ELF-1 (cell line): Measurements from ENCODE around the gene RBM17.
A peak's percentile ranks its signal among the peaks of the same experiment; 100 is the strongest.
"Not testable (repeated sequence)": the region's sequence is repeated elsewhere in the genome, so short reads cannot be mapped to it uniquely, and the experiment has no call there.

Experiments
- DNase-seq: peaks from one replicate; pipeline ENCODE4 v3.0.0-alpha.2; 2016; ENCODE audit warnings: low read depth, low spot score

RBM17 gene

GRCh38 chr10:6056411-6057135 lies 32.3 kb upstream of the RBM17 start:
- peak; percentile 54 for DNase-seq

DNA sequence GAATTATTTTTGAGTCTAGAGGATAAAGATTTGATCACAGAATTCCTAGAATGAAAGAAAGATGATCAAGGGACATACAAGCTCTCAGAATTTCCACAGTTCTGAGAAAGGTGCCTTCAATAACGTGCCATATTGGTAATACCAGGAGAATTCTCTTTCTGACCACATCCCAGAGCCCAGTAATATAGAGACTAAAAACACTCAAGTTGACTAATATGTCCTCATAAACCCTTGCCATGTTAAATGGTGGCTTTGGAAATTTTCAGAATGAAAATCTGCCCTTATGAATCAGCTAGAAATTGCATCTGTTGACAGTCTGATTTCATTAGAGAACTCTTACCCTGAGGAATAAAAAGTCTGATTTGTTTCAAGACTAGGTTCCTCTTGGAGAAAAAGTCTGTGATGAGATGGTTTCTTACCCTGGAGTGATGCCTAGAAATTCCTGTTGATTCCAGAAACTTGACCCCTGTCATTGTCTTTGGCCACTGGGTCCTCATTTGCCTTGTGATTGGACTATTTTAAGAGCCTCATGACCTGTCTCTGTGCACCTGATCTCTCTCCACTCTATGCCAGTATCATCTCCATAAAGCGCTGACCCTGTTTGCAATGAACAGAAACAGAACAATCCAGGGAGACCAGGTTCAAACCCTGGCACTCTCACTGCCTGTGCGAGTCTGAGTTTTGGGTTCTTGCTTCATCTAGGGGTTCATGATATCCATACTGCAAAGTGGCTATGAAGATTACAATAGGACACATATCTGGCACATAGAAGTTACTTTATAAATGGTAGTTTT lies 30.0 kb upstream of the RBM17 start:
- DNase-seq: no peak

DNA sequence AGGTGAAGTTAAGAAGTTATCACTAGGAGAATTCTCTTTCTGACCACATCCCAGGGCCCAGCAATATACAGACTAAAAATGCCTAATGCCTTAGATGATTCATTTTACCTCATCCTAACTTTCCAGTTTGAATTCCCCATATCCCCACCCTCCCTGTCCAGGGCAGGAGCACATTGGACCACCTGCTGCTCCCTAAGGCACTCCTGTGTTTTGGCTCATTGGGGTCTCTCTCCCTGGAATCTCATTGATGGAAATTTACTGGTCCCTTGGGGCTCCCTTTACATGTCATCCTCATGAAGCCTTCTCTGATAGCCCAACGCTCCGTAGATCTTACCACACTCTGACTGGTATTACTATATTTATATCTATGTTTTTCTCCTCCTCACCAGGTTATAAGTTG lies 29.3 kb upstream of the RBM17 start:
- DNase-seq: no peak

- DNase-seq: no peak
Measured at GRCh38 chr10:6061056-6061455, 27.8 kb upstream of the RBM17 start.

- DNase-seq: no peak
Measured at GRCh38 chr10:6062101-6062771, 26.6 kb upstream of the RBM17 start, which contains the start of gene IL2RA. Gene IL2RA (minus strand): TSS chr10:6062367. CDS start chr10:6062151, 216 bp downstream.

DNA sequence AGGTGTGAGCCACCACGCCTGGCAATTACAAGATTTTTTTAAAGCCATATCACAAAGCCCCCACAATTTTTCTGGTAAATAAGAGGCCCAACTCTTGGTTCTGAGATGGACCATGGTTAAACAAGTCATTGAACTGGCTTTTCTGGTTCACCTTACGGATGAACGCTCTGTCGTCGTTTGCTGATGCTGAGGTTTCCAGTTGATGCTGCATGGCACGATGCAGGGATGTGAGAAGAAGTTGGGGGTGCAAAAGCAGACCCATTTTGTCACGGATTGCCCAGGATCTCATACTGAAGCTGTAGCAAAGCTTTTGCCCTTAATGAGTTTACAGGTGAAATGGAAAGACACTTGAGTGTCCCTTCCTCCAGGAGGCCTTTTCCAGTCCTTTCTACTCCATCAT lies 24.7 kb upstream of the RBM17 start:
- DNase-seq: no peak

- not testable (repeated sequence) for DNase-seq
Measured at GRCh38 chr10:6064726-6065125, 24.1 kb upstream of the RBM17 start.

GRCh38 chr10:6065406-6065805 lies 23.4 kb upstream of the RBM17 start:
- no peak for DNase-seq

- no peak for DNase-seq
Measured at GRCh38 chr10:6065835-6066234, 23.0 kb upstream of the RBM17 start.

DNA sequence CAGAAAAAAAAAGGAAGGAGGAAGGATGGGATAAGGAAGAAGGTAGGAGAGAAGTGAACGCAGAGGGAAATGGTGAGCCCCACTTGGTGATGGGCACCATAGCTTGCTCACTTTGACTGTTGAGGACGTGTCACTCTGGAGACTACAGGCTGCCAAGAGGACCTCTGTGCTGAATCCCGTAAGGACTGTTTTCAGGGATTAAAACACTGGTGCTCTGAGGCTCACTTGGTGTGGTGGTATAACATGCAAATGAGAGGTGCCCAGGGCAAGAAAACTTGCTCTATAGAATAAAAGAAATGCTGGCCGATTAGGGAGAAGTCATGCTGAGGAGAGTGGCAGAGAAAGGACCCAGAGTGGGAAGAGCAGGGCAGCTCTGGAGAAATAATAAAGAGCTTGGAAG lies 21.4 kb upstream of the RBM17 start:
- DNase-seq: no peak

- DNase-seq: no peak
Measured at GRCh38 chr10:6068006-6068405, 20.8 kb upstream of the RBM17 start.

DNA sequence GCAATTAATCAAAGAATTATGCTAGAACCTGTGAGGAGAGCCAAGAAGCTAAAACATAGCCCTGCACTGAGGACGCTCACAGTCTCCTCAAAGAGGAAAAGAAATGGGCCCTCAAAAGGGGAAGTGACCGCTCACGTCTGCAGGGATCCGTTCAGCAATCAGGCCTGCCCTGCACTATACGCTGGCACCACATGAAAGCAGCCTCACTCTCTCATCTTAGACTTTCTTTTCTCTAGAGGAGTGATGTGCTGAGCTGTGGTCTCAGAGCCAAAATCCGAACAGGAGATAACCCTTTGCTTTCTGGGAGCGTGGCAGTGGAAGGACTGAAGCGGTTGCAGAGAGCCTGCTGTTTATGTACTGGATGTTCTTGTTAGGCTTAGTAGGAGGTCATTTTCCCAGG lies 20.4 kb upstream of the RBM17 start:
- DNase-seq: no peak

- DNase-seq: no peak
Measured at GRCh38 chr10:6069081-6069931, 19.5 kb upstream of the RBM17 start.

GRCh38 chr10:6070660-6071059 lies 18.2 kb upstream of the RBM17 start:
- no peak for DNase-seq

DNA sequence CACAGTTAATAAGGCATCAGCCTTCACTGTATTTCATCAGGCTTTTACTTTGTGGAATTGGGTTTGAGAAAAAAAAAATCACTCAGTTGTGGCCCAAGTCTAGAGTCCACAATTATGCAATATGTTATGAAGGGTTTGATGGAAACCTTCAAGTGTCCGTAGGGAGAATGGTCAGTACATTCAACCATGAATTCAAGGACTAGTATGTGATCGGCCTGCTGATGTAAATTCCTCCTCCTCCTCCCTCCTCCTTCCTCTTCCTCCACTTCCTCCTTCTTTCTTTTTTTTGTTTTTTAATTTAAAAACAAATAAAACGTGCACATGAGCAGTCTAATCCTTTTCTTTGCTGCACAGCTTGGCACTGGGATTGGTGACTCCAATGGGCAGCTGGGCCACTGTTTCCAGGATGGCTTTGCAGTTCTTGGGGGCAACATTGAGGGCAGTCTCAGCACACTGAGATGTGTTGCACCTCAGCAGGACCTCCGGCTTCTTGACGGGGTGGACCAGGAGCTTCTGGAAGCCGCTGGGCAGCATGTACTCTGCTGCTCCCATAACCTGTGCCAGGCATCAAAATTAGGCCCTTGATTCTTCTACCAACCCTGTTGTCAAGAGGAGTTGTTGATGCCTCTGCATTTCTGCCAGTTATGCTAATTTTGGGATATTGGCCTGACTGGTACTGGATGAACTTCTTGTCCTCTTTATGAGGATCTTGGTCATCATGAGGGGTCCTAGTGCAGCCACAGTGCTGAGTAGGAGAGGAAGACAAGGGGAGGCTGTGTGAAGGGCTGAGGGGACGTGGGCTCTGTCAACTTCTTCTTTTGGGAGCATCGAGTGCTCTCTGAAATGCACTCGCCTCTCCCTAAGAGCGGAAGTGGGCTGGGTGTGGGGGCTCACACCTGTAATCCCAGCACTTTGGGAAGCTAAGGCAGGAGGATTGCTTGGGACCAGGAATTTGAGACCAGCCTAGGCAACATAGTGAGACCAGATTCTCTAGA lies 17.4 kb upstream of the RBM17 start:
- no peak for DNase-seq

GRCh38 chr10:6072215-6072934 lies 16.5 kb upstream of the RBM17 start:
- no peak for DNase-seq

DNA sequence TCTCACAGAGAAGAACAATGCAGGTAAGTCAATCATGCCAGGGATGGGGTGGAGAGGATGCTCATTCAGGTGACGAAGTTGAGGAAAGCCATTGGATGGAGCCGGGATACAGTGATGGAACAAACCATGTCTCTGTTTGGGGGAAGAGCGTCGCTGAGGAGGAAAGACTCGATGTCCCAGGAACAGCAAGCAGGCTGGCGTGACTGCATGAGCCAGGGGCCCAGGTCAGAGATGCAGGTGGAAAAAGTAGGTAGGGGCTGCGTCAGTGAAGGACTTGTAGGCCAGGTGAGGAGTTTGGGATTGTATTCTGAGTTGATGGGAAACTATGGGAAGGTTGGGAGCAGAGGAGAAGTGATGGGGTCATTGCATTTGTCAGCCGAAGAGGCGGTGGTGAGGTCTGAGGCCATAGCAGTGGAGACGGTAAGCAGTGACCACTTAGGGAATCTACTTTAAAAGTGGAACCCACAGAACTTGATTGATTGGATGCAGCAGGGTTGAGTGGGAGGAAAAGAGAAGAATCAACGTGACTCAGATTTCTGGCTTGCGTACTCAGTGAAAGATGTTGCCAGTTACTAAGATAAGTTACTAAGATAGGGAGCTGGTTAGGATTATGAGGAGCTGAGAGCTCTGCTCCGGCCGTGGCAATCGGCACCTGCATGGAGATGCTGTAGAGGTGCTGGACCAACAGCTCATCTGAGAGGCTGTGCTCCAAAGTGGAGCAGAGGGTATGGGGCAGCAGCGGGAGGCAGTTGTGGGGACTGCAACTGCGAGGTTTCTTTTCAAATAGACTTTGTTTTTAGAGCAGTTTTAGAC lies 14.1 kb upstream of the RBM17 start:
- DNase-seq: no peak

GRCh38 chr10:6077071-6077675 lies 11.7 kb upstream of the RBM17 start:
- DNase-seq: no peak
